NCI-H345 treated with DMSO at 0.1 percent for 48 hours (cell line): ENCODE results near the gene ITGB4.

Source experiments
- DNase-seq: peaks from one replicate; lab custom pipeline; 2025; ENCODE audit not compliant: unreplicated experiment; lab: John Stamatoyannopoulos, UW

The ITGB4 gene

GRCh38 chr17:75720656-75721462, at the start of gene ITGB4:
TSS of gene ITGB4 (plus strand) at chr17:75721459. CDS start at chr17:75724704, 3,245 bp downstream.
- no peak for DNase-seq

GRCh38 chr17:75672011-75672410, 49.2 kb upstream of the ITGB4 start:
- no peak for DNase-seq

- DNase-seq = no peak
Measured at GRCh38 chr17:75673487-75673886, 47.8 kb upstream of the ITGB4 start.

GRCh38 chr17:75676461-75676860, 44.8 kb upstream of the ITGB4 start:
- no peak for DNase-seq

GRCh38 chr17:75679706-75680211, 41.5 kb upstream of the ITGB4 start:
- no peak for DNase-seq

- no peak for DNase-seq
Measured at GRCh38 chr17:75680431-75680830, 40.8 kb upstream of the ITGB4 start.

GRCh38 chr17:75681289-75681688, 40.0 kb upstream of the ITGB4 start:
- DNase-seq = no peak

GRCh38 chr17:75683583-75683982, 37.7 kb upstream of the ITGB4 start:
- no peak for DNase-seq

- DNase-seq = no peak
Measured at GRCh38 chr17:75684249-75684648, 37.0 kb upstream of the ITGB4 start.

- DNase-seq = no peak
Measured at GRCh38 chr17:75684924-75685323, 36.3 kb upstream of the ITGB4 start.

GRCh38 chr17:75685499-75685898, 35.8 kb upstream of the ITGB4 start:
- no peak for DNase-seq

GRCh38 chr17:75688209-75688825, 32.9 kb upstream of the ITGB4 start:
- DNase-seq = no peak

- DNase-seq = no peak
Measured at GRCh38 chr17:75689441-75689873, 31.8 kb upstream of the ITGB4 start.

- no peak for DNase-seq
Measured at GRCh38 chr17:75691371-75691791, 29.9 kb upstream of the ITGB4 start.

- DNase-seq = no peak
Measured at GRCh38 chr17:75691801-75692626, 29.2 kb upstream of the ITGB4 start.

GRCh38 chr17:75692976-75693375, 28.3 kb upstream of the ITGB4 start:
- DNase-seq = no peak

- no peak for DNase-seq
Measured at GRCh38 chr17:75693500-75694481, 27.5 kb upstream of the ITGB4 start.

GRCh38 chr17:75694536-75694935, 26.7 kb upstream of the ITGB4 start:
- DNase-seq = no peak

- DNase-seq = no peak
Measured at GRCh38 chr17:75695141-75695829, 26.0 kb upstream of the ITGB4 start.

- no peak for DNase-seq
Measured at GRCh38 chr17:75695830-75696271, 25.4 kb upstream of the ITGB4 start.
